SK-N-SH (cell line): ENCODE data around the gene DTX3. TPM values are rescaled to one million over a fixed set of nuclear protein-coding genes. Genes with fewer than 3 reads are reported as not detected.

Experiments
- CTCF ChIA-PET: fragments of 300-600, 350-600 bp; formaldehyde crosslinking; extraction: SDS; loops from one replicate; lab custom pipeline; 2021; lab: Yijun Ruan, JAX
- POLR2A ChIA-PET: fragments of 350-600 bp; sonication (Branson Sonifier 250); formaldehyde crosslinking; extraction: SDS; loops from one replicate; lab custom pipeline; 2020; ENCODE audit warnings: antibody characterized with exemption, inconsistent platforms; lab: Yijun Ruan, JAX
- DNase-seq: peaks from one replicate; pipeline ENCODE4 v3.0.0; 2012
- H2AFZ ChIP-seq: fragments of 200-600 bp; sonication (generic); 2 replicates; pipeline ENCODE4 v1.8.1; 2016; ENCODE audit warnings: antibody characterized with exemption, mild to moderate bottlenecking, low read depth
- H3F3A ChIP-seq: fragments of 200-600 bp; sonication (generic); replicated peaks from 2 replicates; pipeline ENCODE3; 2016; ENCODE audit warnings: antibody characterized with exemption, mild to moderate bottlenecking; ENCODE audit not compliant: insufficient read depth
- H3K27ac ChIP-seq, 2 experiments: fragments of 200-500 bp in 1 of 2; fragments of 200-600 bp in 1 of 2; sonication (Bioruptor generic) in 1 of 2; sonication (generic), shearing (Covaris generic) in 1 of 2; 2 replicates each; pipeline versions ENCODE4 v1.5.1 to v1.6.1; 2014 to 2016; ENCODE audit warnings: low read depth in 2 of 2, inconsistent platforms in 1 of 2, low read length in 1 of 2, mild to moderate bottlenecking in 1 of 2, mixed read lengths in 1 of 2
- H3K27me3 ChIP-seq: fragments of 200-600 bp; sonication (generic), shearing (Covaris generic); 2 replicates; pipeline ENCODE4 v1.6.1; 2016; ENCODE audit warnings: mixed run types; ENCODE audit not compliant: insufficient read depth
- H3K36me3 ChIP-seq, 2 experiments: fragments of 200-500 bp in 1 of 2; fragments of 200-600 bp in 1 of 2; sonication (Bioruptor generic) in 1 of 2; sonication (generic) in 1 of 2; replicated peaks in 1 of 2; 2 replicates each; pipeline versions ENCODE3 to v1.5.1; 2014 to 2016; ENCODE audit warnings: low read length in 1 of 2, mild to moderate bottlenecking in 1 of 2; ENCODE audit not compliant: insufficient read depth in 2 of 2, control insufficient read depth in 1 of 2
- H3K4me1 ChIP-seq, 2 experiments: fragments of 200-500 bp in 1 of 2; fragments of 200-600 bp in 1 of 2; sonication (Bioruptor generic) in 1 of 2; sonication (generic), shearing (Covaris generic) in 1 of 2; 2 replicates each; pipeline versions ENCODE4 v1.5.1 to v1.6.1; 2014 to 2016; ENCODE audit warnings: low read depth in 1 of 2, low read length in 1 of 2, mixed run types in 1 of 2; ENCODE audit not compliant: insufficient read depth in 2 of 2, control insufficient read depth in 1 of 2
- H3K4me2 ChIP-seq: fragments of 200-600 bp; sonication (generic), shearing (Covaris generic); 2 replicates; pipeline ENCODE4 v1.6.1; 2017; ENCODE audit warnings: mixed run types
- H3K4me3 ChIP-seq, 2 experiments: fragments of 200-500 bp in 1 of 2; fragments of 200-600 bp in 1 of 2; sonication (Bioruptor generic) in 1 of 2; sonication (generic), shearing (Covaris generic) in 1 of 2; 2 replicates each; pipeline versions ENCODE4 v1.5.1 to v1.8.1; 2014 to 2016; ENCODE audit warnings: low read depth in 2 of 2, inconsistent platforms in 1 of 2, low read length in 1 of 2, mild to moderate bottlenecking in 1 of 2, mixed read lengths in 1 of 2, moderate library complexity in 1 of 2
- H3K79me2 ChIP-seq: fragments of 200-600 bp; sonication (generic); 2 replicates; pipeline ENCODE4 v1.8.1; 2017; ENCODE audit warnings: mild to moderate bottlenecking; ENCODE audit not compliant: insufficient read depth
- H3K9ac ChIP-seq: fragments of 200-600 bp; sonication (generic); 2 replicates; pipeline ENCODE4 v1.6.1; 2017; ENCODE audit warnings: mixed run types
- H3K9me2 ChIP-seq: fragments of 200-600 bp; sonication (generic); 2 replicates; pipeline ENCODE4 v1.6.1; 2017; ENCODE audit warnings: mixed run types
- H3K9me3 ChIP-seq: fragments of 200-600 bp; sonication (generic); 2 replicates; pipeline ENCODE4 v1.6.1; 2017; ENCODE audit warnings: mixed run types, mild to moderate bottlenecking, moderate library complexity
- H4K20me1 ChIP-seq: fragments of 200-600 bp; sonication (generic); 2 replicates; pipeline ENCODE4 v1.6.1; 2017; ENCODE audit warnings: mild to moderate bottlenecking, mixed run types; ENCODE audit not compliant: insufficient read depth
- CHD2 ChIP-seq: fragments of 150-350 bp; IDR thresholded peaks from 2 replicates; pipeline ENCODE4 v1.6.1; 2018; ENCODE audit warnings: low read length; ENCODE audit not compliant: partially characterized antibody
- CTCF ChIP-seq: fragments of 200-600 bp; sonication (generic); IDR thresholded peaks from 2 replicates; pipeline ENCODE4 v1.6.1; 2017; ENCODE audit warnings: antibody characterized with exemption, mild to moderate bottlenecking, moderate library complexity
- EZH2phosphoT487 ChIP-seq: fragments of 200-600 bp; sonication (generic); IDR thresholded peaks from 2 replicates; pipeline ENCODE4 v1.6.1; 2017; ENCODE audit warnings: low read depth, mixed run types, mild to moderate bottlenecking, antibody characterized with exemption, moderate library complexity, borderline replicate concordance
- FOSL2 ChIP-seq: IDR thresholded peaks from 2 replicates; pipeline ENCODE4 v1.4.0; 2012; ENCODE audit warnings: low read depth, mild to moderate bottlenecking, moderate library complexity, borderline replicate concordance
- FOXJ3 ChIP-seq: sonication (generic); formaldehyde crosslinking; IDR thresholded peaks from 2 replicates; pipeline ENCODE4 v1.5.1; 2020; ENCODE audit warnings: mild to moderate bottlenecking, missing genetic modification reagents
- FOXM1 ChIP-seq: IDR thresholded peaks from 2 replicates; pipeline ENCODE4 v1.4.0; 2012; ENCODE audit warnings: low read depth, mild to moderate bottlenecking
- GATA2 ChIP-seq: sonication (generic); formaldehyde crosslinking; IDR thresholded peaks from 2 replicates; pipeline ENCODE4 v1.5.0; 2020; ENCODE audit warnings: mild to moderate bottlenecking, missing genetic modification reagents
- JUND ChIP-seq: IDR thresholded peaks from 2 replicates; pipeline ENCODE4 v1.4.0; 2012
- MEF2A ChIP-seq: IDR thresholded peaks from 2 replicates; pipeline ENCODE4 v1.4.0; 2012; ENCODE audit warnings: low read depth, borderline replicate concordance
- MXI1 ChIP-seq: IDR thresholded peaks from 2 replicates; pipeline ENCODE4 v1.6.1; 2012; ENCODE audit warnings: mild to moderate bottlenecking, low read depth, low read length, improper control_type of control experiment
- NFIC ChIP-seq: IDR thresholded peaks from 2 replicates; pipeline ENCODE4 v1.4.0; 2012; ENCODE audit warnings: borderline replicate concordance
- NRF1 ChIP-seq: IDR thresholded peaks from 2 replicates; pipeline ENCODE4 v1.6.1; 2012; ENCODE audit warnings: low read depth, mild to moderate bottlenecking, low read length
- PBX3 ChIP-seq: IDR thresholded peaks from 2 replicates; pipeline ENCODE4; 2012
- RAD21 ChIP-seq: IDR thresholded peaks from 2 replicates; pipeline ENCODE4 v1.6.1; 2012; ENCODE audit warnings: mild to moderate bottlenecking, low read length
- TEAD4 ChIP-seq: IDR thresholded peaks from 2 replicates; pipeline ENCODE4 v1.4.0; 2012; ENCODE audit warnings: mild to moderate bottlenecking, borderline replicate concordance; ENCODE audit not compliant: insufficient read depth
- YY1 ChIP-seq: IDR thresholded peaks from 2 replicates; pipeline ENCODE4 v1.4.0; 2012; ENCODE audit warnings: low read depth, mild to moderate bottlenecking
- ZBTB33 ChIP-seq: IDR thresholded peaks from 2 replicates; pipeline ENCODE4 v1.4.0; 2012; ENCODE audit warnings: low read depth, borderline replicate concordance
- WGBS: methylation state at CpG from one replicate; pipeline ENCODE4 v1.1.6; 2017; ENCODE audit warnings: low lambda C conversion rate; 5-methylcytosine and 5-hydroxymethylcytosine counted together
- polyA plus RNA-seq, 3 experiments: library from polyadenylated mRNA; depleted of rRNA; stranded (reverse); fragments of >200 nt; gene quantifications; 2 replicates each; pipeline ENCODE4 v1.2.3, GENCODE V29; 2012
- TF ChIP-seq, protein P1 (sequence below): IDR thresholded peaks from 2 replicates; pipeline ENCODE4 v1.6.1; 2012; ENCODE audit warnings: mild to moderate bottlenecking, low read depth, low read length, moderate library complexity

Gene DTX3
- polyA plus RNA-seq, 1 of the 3 experiments (the other 2 are of a cell fraction): 61.2 TPM

DNA sequence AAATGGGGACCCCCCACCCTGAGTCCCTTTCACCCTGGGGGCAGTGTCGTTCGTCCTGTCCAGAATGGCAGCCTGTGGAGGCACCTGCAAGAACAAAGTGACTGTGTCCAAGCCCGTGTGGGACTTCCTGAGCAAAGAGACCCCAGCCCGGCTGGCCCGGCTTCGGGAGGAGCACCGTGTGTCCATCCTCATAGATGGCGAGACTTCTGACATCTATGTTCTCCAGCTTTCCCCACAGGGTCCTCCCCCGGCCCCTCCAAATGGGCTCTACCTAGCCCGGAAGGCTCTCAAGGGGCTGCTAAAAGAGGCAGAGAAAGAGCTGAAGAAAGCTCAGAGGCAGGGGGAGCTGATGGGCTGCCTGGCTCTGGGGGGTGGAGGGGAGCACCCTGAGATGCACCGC lies 2.2 kb downstream of the DTX3 start:
- H3K9me2 ChIP-seq: no peaks in the 10 kb centered on the region
- H3K4me2 ChIP-seq: no peak overlapping the region
- H3K9ac ChIP-seq: no peak overlapping the region
- no peak for DNase-seq
- H3K36me3 ChIP-seq: peaks cover 4 to 37% of the 10 kb centered on the region in 2 experiments
- POLR2A ChIA-PET: interaction anchor here (0.6 to 1.5 kb wide), 3 partner anchors 10 to 87 kb away, joined by 3 to 4 read pairs (median 3); partner anchors contain the start of gene DDIT3
- H3K27ac ChIP-seq: no peak overlapping the region
- peaks cover 6% of the 10 kb centered on the region for H3F3A ChIP-seq
- H3K27me3 ChIP-seq: no peaks in the 10 kb centered on the region
- H3K4me1 ChIP-seq: peaks cover 9 to 31% of the 10 kb centered on the region in 2 experiments; a peak in 3 of 4 replicates
- no peak overlapping the region for H2AFZ ChIP-seq
- 100% methylated on average over 6 of the region's 11 CpGs for WGBS
- H3K79me2 ChIP-seq: peaks cover 6% of the 10 kb centered on the region; the same call in 1 of the 2 replicates
- no peaks in the 10 kb centered on the region for H4K20me1 ChIP-seq
- no peaks in the 10 kb centered on the region for H3K9me3 ChIP-seq
- TF ChIP-seq JUND (no peak), EZH2phosphoT487 (no peak), MEF2A (no peak), NFIC (no peak), TEAD4 (no peak), CTCF (no peak), FOXM1 (no peak), ZBTB33 (no peak), NRF1 (no peak), PBX3 (no peak), YY1 (no peak), GATA2 (no peak), FOSL2 (no peak), CHD2 (no peak), RAD21 (no peak), MXI1 (no peak), FOXJ3 (no peak)
- TF ChIP-seq, protein P1, sequence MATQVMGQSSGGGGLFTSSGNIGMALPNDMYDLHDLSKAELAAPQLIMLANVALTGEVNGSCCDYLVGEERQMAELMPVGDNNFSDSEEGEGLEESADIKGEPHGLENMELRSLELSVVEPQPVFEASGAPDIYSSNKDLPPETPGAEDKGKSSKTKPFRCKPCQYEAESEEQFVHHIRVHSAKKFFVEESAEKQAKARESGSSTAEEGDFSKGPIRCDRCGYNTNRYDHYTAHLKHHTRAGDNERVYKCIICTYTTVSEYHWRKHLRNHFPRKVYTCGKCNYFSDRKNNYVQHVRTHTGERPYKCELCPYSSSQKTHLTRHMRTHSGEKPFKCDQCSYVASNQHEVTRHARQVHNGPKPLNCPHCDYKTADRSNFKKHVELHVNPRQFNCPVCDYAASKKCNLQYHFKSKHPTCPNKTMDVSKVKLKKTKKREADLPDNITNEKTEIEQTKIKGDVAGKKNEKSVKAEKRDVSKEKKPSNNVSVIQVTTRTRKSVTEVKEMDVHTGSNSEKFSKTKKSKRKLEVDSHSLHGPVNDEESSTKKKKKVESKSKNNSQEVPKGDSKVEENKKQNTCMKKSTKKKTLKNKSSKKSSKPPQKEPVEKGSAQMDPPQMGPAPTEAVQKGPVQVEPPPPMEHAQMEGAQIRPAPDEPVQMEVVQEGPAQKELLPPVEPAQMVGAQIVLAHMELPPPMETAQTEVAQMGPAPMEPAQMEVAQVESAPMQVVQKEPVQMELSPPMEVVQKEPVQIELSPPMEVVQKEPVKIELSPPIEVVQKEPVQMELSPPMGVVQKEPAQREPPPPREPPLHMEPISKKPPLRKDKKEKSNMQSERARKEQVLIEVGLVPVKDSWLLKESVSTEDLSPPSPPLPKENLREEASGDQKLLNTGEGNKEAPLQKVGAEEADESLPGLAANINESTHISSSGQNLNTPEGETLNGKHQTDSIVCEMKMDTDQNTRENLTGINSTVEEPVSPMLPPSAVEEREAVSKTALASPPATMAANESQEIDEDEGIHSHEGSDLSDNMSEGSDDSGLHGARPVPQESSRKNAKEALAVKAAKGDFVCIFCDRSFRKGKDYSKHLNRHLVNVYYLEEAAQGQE: no peak
- TF ChIP-seq, all 33 proteins: peak for 0
- no peak overlapping the region for H3K4me3 ChIP-seq
- CTCF ChIA-PET: interaction anchor here (1.0 to 7.6 kb wide), 6 partner anchors 13 to 26 kb away, joined by 3 to 65 read pairs (median 5); partner anchors contain the start of gene B4GALNT1
